HG02981 (cell line): ENCODE results near the gene SENP6.
"Not testable (repeated sequence)": the region's sequence is repeated elsewhere in the genome, so short reads cannot be mapped to it uniquely, and the experiment has no call there.

Source experiments
- ATAC-seq: cut with Tn5 transposase; IDR thresholded peaks from one replicate; pipeline ENCODE4 v1.9.1; 2021; ENCODE audit warnings: mild to moderate bottlenecking, moderate library complexity; ENCODE audit not compliant: unreplicated experiment

The SENP6 gene

GRCh38 chr6:75601304-75602245 lies at the start of gene SENP6:
Gene SENP6 (plus strand): TSS chr6:75601880. CDS start chr6:75602525, 645 bp downstream.
- peak; percentile 59 for ATAC-seq

GRCh38 chr6:75556240-75556639 lies 45.4 kb upstream of the SENP6 start:
- no peak for ATAC-seq

GRCh38 chr6:75557068-75557467 lies 44.6 kb upstream of the SENP6 start:
- no peak for ATAC-seq

GRCh38 chr6:75563032-75563431 lies 38.6 kb upstream of the SENP6 start:
- peak; percentile 84 for ATAC-seq

GRCh38 chr6:75566137-75566767 lies 35.4 kb upstream of the SENP6 start:
- no peak for ATAC-seq

- ATAC-seq = no peak
These were observed 33.6 kb upstream of the SENP6 start for GRCh38 chr6:75568100-75568499.

GRCh38 chr6:75568965-75569364 lies 32.7 kb upstream of the SENP6 start:
- ATAC-seq = no peak

GRCh38 chr6:75570671-75571070 lies 31.0 kb upstream of the SENP6 start:
- not testable (repeated sequence) for ATAC-seq

GRCh38 chr6:75572072-75572471 lies 29.6 kb upstream of the SENP6 start:
- no peak for ATAC-seq

- ATAC-seq = peak; percentile 80
These were observed 21.7 kb upstream of the SENP6 start for GRCh38 chr6:75579951-75580350.

GRCh38 chr6:75581231-75581630 lies 20.4 kb upstream of the SENP6 start:
- no peak for ATAC-seq

GRCh38 chr6:75584552-75584951 lies 17.1 kb upstream of the SENP6 start:
- ATAC-seq = not testable (repeated sequence)

GRCh38 chr6:75588948-75589347 lies 12.7 kb upstream of the SENP6 start:
- ATAC-seq = no peak

GRCh38 chr6:75590370-75590769 lies 11.3 kb upstream of the SENP6 start:
- no peak for ATAC-seq

- not testable (repeated sequence) for ATAC-seq
These were observed 5.3 kb upstream of the SENP6 start for GRCh38 chr6:75596380-75596779.

- ATAC-seq = no peak
These were observed 912 bp upstream of the SENP6 start for GRCh38 chr6:75600768-75601167.

GRCh38 chr6:75602246-75603105 lies 796 bp downstream of the SENP6 start:
- ATAC-seq = peak; percentile 31

GRCh38 chr6:75603106-75603420 lies 1.4 kb downstream of the SENP6 start:
- no peak for ATAC-seq

- no peak for ATAC-seq
These were observed 2.6 kb downstream of the SENP6 start for GRCh38 chr6:75604294-75604693.

GRCh38 chr6:75605635-75606034 lies 4.0 kb downstream of the SENP6 start:
- ATAC-seq = no peak

GRCh38 chr6:75608304-75608703 lies 6.6 kb downstream of the SENP6 start:
- ATAC-seq = no peak
